NCI-H2196 treated with DMSO at 0.1 percent for 48 hours (cell line): ENCODE data around the gene LCA5.
"Not testable (repeated sequence)": the region's sequence is repeated elsewhere in the genome, so short reads cannot be mapped to it uniquely, and the experiment has no call there.

Source experiments
- DNase-seq: peaks from one replicate; lab custom pipeline; 2025; ENCODE audit not compliant: unreplicated experiment; lab: John Stamatoyannopoulos, UW

The LCA5 gene

DNA sequence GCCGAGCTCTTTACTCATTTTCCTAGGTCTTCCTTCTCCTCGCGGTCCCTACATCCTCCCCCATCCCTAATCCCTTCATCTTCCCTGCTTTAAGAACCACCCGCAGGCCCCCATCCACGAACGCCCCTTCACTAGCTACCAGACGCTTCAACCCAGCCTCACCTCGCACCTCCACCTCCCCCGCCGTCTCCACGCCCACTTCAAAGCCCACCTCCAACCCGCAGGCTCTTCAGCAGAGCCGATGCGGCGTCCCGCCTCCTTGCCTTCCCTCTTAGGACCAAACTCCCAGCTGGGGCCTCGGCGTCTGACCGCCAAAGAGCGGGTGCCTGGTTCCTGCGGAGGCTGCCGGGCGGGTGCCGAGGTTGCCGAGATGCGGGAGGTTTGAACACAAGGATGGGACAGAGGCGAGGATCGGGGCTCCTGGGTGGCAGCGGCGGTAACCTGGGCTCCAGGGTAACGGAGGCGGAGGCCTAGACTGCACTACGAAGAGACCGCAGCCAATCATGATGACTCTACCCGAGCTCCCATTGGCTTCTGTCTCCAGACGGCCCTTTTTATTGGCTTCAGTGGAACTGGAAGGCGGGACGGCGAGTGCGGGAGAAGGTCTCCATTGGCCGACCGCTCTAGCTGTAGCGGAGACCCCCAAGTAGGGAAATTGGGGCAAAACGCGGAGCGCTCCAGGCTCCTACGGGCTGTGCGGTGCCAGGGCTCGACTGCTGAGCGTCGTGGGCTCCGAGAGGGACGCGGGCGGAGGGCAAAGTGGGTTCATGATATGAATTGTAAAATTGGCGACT is at the start of gene LCA5:
Gene LCA5, minus strand, starts transcription at position 477 of the 794 bp plus-strand sequence. CDS start 18,536 bp downstream, outside the sequence.
- DNase-seq = peak; percentile 96

DNA sequence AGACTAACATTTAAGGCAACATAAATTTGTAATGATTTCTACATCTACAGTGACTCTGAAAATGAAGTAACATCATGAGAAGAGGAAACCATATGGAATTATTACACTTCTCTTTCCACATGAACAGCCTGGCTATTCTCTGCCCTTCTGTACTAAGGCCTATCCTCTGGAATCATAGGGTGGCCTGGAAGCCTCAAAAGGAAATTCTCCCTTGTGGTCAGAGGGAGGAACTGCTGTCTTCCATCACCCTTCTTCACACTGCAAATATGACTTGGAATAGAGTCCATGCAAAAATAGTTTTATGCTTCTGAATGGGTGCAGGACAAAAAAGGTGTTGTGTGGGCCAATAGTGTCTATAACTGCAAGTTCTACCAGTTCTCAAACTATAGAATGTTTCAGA is 49.3 kb upstream of the LCA5 start:
- no peak for DNase-seq

- DNase-seq = no peak
Measured at GRCh38 chr6:79584332-79584731, 47.1 kb upstream of the LCA5 start.

DNA sequence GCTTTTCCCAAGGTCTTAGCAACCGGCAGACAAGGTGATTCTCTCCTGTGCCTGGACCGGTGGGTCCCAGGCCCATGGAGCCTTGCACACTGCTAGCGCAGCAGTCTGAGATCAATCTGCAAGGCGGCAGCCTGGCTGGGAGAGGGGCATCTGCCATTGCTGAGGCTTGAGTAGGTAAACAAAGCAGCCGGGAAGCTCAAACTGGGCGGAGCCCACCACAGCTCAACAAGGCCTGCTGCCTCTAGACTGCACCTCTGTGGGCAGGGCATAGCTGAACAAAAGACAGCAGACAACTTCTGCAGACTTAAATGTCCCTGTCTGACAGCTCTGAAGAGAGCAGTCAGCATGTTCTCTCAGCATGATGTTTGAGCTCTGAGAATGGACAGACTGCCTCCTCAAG is 40.7 kb upstream of the LCA5 start:
- DNase-seq = not testable (repeated sequence)

- DNase-seq = no peak
Measured at GRCh38 chr6:79574630-79575225, 37.5 kb upstream of the LCA5 start.

GRCh38 chr6:79574174-79574573 is 36.9 kb upstream of the LCA5 start:
- no peak for DNase-seq

DNA sequence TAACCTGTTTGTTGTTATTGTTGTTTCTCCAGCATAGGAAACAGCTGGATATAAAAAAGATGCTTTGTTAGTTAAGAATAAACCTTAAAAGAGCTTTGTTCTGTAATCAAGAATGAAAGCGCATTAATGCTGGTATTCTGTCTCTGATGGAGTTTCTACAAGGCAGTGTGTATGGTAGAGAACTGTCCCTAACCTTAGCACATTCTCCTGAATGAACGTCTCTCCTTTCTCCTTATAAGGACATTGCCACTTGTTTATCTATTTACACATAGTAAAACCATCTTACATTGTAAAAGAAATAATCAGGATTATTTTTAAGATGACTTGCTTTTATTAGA is 33.8 kb upstream of the LCA5 start:
- DNase-seq = peak; percentile 41

DNA sequence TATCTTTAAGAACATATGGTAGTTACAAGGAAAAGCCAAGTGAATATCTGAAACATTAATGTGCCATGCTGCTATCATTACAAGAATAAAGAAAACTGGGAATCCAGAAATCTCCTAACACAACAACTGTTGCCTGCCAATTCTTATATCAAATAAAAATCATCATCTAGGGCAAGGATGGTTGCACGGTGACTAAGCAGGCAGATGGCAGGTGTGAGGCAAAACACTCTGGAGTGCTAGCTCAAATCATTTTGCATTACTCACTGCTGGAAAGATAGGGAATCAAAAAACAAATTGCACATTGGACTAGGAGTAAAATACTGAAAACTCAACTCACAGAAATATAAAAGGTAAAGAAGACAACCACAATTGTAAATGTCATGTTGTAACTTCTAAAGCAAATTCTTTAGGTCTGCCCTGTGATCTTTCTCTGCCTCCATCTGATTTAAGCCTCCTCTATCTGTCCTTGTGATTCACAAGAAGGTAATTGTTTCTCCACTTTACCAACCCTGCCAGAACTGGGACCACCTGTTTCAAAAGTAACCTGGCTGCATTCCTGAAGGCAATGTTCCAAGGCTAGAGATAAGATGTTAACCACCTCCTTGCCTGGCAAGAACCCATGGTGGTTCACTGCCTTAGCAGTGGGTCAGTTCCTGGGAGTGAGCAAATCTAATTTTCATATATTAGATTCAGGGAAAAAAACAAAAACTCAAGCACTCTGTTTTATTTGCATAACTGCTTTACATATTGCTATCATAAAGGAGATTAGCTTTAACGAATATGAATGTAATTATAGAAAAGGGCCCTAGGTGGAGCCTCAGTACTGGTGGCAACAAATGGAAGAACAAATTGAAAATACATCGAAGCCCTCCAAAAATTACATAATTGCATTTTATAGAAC is 33.1 kb upstream of the LCA5 start:
- peak; percentile 62 for DNase-seq

DNA sequence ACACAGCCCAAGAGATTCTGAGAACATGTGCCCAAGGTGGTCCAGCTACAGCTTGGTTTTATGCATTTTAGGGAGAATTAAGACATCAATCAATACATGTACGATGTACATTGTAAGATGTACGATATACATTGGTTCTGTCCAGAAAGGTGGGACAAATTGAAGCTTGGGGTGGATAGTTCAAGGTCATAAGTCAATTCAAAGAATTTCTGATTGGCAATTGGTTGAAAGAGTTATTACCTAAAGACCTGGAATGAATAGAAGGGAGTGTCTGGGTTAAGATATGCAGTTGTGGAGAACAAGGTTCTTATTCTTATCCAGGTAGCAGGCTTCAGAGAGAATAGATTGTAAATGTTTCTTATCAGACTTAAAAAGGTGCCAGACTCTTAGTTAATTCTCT is 31.8 kb upstream of the LCA5 start:
- DNase-seq = no peak

GRCh38 chr6:79564636-79565035 is 27.4 kb upstream of the LCA5 start:
- no peak for DNase-seq

DNA sequence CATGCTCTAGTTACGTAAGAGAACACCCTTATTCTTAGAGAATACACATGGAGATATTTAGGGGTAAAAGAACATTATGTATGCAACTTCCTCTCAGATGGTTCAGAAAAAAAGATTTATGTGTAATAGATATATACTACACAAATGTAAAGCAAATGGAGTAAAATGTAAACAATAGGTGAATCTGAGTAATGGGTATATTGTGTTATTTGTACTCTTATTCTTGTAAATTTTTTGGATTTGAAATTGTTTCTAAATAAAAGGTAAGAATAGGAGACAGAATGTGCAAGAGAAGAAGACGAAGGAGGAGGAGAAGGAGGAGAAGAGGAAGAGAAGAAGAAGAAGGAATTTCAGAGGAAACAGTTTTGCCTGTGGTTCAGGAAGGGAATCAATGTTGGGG is 22.5 kb upstream of the LCA5 start:
- no peak for DNase-seq

DNA sequence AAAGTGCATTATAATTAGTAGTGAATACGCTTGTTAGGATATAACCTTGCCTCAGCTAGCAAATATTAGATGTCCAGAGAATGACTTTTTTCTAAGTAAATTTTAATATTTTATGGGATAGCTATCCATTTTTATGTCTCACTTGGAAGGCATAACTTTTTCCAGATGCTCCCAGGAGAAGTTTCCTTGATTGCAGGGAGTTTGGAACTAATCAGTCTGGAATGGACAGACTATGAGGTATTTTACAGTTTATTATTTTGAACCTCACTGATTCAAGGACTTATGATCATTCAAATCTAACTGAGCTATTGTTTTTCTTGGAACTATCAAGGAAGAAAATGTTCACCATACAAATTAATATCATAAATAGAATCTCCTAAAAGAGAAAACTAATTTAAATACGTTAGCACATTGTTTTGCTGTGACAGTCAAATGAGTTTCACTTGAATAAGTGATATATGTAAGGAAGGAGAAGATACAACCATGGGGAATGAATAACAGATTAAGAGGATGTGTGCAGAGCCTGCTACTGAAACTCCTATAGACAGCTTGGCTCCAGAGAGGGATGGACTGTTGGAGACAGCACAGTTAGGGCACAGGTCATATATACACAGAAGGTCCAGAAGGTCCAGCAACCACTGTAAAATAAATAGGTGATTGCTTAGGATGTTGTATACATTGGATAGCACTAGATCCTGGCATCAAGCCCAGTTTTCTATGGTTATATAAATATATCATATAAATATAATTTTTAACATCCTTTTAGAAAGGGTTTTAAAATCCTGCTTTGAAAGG is 20.6 kb upstream of the LCA5 start:
- DNase-seq = no peak

GRCh38 chr6:79554305-79554704 is 17.1 kb upstream of the LCA5 start:
- no peak for DNase-seq

DNA sequence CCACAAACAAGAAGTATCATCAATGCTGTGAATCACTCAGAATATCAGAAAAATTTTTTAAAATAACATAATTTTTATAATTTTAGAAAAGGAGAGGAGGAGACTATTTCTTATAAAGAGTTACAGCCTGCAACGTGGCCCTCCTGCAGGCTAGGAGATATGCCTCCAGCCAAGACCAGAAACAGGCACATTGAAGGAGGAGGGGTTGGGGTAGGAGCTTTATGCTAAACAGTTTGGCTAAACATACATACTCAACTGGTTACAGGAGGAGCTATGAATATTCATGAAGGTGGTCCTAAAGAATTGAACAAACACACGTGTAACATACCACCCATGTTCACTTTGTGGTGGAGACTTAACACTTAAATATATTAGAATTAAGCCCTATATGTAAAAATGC is 14.2 kb upstream of the LCA5 start:
- no peak for DNase-seq

- DNase-seq = no peak
Measured at GRCh38 chr6:79548304-79548703, 11.1 kb upstream of the LCA5 start.

GRCh38 chr6:79546186-79546585 is 9.0 kb upstream of the LCA5 start:
- no peak for DNase-seq

- DNase-seq = peak; percentile 97
Measured at GRCh38 chr6:79544939-79545450, 7.8 kb upstream of the LCA5 start.

- DNase-seq = no peak
Measured at GRCh38 chr6:79544299-79544927, 7.2 kb upstream of the LCA5 start.

DNA sequence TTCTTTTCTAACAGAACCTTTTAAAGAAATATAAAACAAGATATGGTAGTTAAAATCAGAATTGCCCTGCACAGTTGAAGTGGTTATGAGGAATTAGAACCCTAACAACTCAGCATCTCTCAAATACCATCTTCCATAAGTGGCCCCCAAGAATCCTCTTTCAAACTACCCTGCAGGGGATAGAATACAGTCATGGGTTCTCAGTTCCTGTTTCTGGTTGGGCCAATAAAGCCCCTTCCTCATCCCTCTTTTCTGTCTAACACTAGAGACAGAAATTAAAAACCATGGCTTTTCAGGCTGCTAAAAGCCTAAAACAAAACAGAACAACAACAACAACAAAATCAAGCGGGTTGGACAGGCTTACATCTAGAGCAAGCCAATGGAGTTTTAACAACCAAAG is 6.7 kb upstream of the LCA5 start:
- DNase-seq = no peak

DNA sequence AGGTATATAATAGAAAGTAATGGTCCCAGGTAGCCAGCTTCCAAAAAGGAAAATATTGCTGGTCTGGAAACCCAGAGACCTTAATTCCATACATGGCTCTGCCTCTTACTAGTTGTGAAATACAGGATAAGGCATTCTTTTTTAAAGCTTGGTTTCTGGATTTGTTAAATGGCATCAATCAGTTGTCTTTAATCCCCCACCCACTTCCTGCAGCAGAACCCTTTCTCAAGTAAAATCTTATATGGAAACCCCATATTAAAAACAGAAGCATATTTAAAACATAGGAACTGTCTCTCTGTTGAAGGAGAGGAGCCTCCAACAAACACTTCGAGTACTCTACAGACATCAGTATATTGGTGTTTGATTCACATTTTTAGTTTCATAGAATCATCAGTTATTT is 6.2 kb upstream of the LCA5 start:
- DNase-seq = no peak
